PC-9 (cell line): Measurements from ENCODE around the gene CLEC16A.

Experiments used
- CTCF ChIP-seq: fragments of 200-600 bp; sonication (generic); conservative IDR thresholded peaks from 2 replicates; pipeline ENCODE4 v1.6.1; 2017; ENCODE audit warnings: mixed run types, antibody characterized with exemption, mild to moderate bottlenecking, moderate library complexity
- EZH2 ChIP-seq: fragments of 200-600 bp; sonication (generic); IDR thresholded peaks from 2 replicates; pipeline ENCODE4 v1.8.0; 2017; ENCODE audit warnings: antibody characterized with exemption, low read depth

- TF ChIP-seq EZH2 (no peak), CTCF (no peak)
These were observed 53.1 kb downstream of the CLEC16A start for GRCh38 chr16:10997485-10997884.
